ENCODE measurements around the gene ZC3H12A.

ZC3H12A gene

DNA sequence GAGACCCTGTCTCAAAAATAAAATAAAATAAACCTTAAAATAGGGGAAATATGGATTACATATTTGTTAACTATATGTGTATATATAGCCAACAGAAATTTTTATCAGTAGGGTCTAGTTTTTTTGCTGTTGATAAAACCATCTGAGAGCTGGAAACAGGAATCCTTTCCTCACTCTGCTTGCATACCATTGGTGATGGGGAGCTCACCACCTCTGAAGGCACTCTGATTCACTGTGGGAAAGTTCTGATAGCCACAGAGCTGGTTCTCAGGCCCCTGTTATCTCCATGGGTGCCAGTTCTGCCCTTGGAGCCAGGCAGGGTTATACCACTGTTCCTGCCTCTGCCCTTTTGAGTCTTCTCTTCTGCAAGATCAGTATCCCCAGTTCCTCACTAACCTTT, 17.8 kb upstream of the ZC3H12A start:
- DNase-seq: no peak

- peak in 1 of 2 donors; percentile 29 for DNase-seq
These were observed 15.8 kb upstream of the ZC3H12A start for GRCh38 chr1:37458551-37458950.

- no peak for DNase-seq
These were observed 12.5 kb upstream of the ZC3H12A start for GRCh38 chr1:37461698-37462436.

DNA sequence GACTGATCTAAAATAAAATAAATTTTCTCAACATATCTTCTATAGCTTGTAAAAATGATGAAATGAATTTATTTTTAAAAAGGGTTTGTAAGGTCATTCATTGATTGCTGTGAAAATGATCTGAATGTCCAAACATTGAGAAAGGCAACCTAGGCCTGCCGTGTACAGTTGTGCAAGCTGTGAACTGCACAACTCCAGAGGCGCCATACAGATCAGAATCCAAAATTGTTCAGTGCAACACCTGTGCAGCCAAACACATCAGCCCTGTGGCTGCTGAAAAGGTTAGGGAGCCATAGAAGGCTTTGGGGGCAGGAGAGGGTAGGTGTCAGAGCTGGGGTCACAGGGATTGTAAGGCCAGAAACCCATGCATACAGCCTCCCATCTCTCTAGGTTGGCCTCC, 9.9 kb upstream of the ZC3H12A start:
- no peak for DNase-seq

DNA sequence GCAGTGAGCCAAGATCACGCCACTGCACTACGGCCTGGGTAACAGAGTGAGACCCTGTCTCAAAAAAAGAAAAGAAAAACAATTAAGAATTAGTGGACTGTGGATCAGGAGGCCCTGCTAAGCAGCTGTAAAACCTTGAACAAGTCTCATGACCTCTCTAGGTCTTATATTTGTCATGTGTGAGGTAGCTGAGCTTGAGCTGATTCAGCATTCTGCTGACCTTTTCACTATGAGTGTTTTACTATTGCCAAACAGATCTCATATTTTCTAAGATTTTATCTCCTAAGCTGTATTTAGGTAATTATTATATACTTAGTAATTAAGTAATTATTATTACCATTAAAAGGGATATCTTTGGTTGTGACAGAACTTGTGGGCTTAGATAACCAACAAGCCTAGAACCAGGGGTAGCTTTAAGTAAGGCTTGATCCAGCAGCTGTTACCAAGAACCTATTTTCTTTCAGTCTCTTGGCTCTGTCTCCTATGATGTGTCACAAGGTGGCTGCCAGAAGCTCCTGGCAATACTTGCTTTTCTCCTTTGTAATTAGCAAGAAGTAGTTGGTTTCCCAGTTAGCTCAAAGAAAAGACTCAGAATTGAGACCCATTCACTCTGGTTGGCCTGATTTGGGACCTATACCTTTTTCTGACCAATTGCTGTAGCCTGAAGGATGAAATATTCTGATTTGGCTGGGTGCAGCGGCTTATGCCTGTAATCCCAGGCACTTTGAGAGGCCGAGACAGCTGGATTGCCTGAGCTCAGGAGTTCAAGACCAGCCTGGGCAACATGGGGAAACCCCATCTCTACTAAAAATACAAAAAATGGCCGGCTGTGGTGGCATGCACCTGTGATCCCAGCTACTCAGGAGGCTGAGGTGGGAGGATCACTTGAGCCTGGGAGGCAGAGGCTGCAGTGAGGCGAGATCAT, 8.5 kb upstream of the ZC3H12A start:
- no peak for DNase-seq

DNA sequence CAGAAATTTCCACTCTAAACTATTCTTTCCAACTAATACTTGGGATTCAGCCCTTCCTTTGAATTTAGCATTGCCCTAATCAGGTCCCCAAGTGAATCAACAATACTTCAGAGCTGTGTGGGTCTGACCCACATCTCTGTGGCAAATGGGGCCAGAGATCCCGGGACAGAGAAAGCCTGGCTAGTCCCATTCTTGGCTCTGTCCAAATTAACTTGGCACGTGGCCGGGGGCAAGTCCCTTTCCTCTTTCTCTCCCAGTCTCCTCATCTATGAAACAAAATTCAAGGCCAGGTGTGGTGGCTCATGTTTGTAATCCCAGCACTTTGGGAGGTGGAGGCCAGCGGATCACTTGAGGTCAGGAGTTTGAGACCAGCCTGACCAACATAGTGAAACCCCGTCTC, 6.3 kb upstream of the ZC3H12A start:
- no peak for DNase-seq

GRCh38 chr1:37469386-37469785, 5.0 kb upstream of the ZC3H12A start:
- no peak for DNase-seq

DNA sequence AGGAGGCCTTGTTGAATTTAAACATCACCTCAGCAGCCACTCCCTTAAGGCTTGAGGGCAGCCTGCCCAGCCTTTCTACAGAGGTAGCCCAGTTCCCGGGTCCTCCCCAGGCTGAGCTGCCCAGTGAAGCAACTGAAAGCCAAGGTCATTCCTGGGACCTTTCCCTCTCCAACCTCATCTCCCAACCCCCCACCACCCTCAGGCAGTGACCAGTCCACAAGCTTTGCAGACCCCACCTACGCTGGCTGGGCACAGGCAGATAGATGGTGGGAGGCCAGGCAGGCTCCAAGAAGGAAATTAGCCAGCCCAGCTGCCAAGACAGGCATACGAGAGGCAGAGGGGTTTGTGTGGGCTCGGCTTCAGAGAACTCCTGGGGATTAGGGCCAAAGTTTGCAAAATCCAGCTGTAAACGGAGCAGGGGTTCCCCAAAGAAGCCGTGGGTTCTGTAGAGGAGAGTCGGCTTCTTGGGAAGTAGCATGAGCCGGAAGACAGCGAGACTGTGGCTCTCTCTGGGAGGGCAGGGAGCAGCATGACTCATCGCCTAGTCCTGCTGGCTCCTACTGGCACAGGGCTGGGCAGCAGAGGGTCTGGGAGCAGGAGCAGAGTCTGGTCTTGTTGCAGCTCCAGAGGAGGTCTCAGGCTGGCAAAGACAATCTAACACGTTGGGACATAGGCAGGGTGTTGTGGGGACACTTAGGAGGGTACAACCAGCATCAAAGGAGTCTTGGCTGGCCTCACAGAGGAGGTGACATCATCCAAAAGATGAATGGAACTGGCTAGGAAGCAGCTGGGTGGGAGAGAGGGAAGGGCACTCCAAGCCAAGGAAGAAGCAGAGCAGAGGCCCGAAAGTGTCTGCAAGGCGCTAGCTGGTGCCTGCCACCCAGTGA, 2.8 kb upstream of the ZC3H12A start:
- DNase-seq: peak in 1 of 2 donors; percentile 34

DNA sequence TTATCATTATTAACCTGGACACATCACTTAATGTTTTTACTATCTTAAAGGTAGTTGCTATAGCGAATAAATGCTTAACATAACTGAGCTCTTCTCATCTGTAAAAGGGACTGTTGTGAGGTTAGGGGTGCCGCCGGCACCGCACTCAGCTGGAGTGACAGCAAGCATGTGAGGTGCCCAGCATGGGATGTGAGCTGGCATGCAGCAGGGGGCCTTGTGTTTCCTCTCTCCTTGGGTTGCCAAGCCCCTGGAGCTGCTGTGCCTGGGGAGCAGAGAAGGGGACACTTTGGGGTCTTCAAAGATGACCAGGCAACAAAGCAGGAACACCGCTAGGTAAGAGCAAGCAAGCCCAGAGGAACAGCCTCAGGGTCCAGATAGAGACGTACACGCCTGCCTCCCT, 2.1 kb upstream of the ZC3H12A start:
- DNase-seq: no peak

DNA sequence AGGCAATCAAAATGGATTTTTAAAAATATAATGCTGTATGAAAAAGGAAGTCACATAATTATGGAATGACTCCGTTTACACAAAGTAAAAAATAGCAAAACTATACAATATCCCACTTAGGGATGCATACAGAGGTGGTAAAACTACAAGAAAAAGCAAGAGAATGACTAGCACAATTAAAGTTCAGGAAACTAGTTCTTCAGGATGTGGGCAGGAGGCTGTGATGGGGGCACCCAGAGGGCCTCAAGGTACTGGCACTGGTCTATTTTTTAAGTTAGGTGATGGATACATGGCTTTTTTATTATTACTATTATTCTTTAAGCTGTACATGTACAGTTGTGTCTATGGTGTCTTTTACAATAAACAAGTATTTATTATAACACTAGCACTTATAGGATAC, 1.4 kb upstream of the ZC3H12A start:
- peak in 1 of 2 donors; percentile 26 for DNase-seq

- peak; percentile 60 to 67 for DNase-seq
These were observed 842 bp upstream of the ZC3H12A start for GRCh38 chr1:37473431-37474045.

GRCh38 chr1:37474697-37475379, 458 bp downstream of the ZC3H12A start:
- DNase-seq: peak in 1 of 2 donors; percentile 20

DNA sequence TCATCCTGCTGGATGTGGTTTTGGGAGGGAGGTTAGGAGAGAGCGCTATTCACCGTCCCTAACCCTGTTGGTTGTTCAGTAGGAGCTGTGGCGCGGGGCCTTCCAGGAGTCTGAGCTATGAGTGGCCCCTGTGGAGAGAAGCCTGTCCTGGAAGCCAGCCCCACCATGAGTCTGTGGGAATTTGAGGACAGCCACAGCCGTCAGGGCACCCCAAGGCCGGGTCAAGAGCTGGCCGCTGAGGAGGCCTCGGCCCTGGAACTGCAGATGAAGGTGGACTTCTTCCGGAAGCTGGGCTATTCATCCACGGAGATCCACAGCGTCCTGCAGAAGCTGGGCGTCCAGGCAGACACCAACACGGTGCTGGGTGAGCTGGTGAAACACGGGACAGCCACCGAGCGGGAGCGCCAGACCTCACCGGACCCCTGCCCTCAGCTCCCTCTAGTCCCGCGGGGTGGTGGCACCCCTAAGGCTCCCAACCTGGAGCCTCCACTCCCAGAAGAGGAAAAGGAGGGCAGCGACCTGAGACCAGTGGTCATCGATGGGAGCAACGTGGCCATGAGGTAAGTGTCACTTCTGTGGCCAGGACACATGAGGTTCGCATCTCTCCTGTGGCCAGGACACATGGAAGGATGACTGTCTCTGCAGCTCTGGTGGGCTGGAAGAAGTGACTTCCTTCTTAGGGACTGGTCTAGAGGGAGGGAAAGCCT, 1.2 kb downstream of the ZC3H12A start:
- peak; percentile 13 to 32 for DNase-seq

- peak in 1 of 2 donors; percentile 20 for DNase-seq
These were observed 1.7 kb downstream of the ZC3H12A start for GRCh38 chr1:37476087-37476452.

DNA sequence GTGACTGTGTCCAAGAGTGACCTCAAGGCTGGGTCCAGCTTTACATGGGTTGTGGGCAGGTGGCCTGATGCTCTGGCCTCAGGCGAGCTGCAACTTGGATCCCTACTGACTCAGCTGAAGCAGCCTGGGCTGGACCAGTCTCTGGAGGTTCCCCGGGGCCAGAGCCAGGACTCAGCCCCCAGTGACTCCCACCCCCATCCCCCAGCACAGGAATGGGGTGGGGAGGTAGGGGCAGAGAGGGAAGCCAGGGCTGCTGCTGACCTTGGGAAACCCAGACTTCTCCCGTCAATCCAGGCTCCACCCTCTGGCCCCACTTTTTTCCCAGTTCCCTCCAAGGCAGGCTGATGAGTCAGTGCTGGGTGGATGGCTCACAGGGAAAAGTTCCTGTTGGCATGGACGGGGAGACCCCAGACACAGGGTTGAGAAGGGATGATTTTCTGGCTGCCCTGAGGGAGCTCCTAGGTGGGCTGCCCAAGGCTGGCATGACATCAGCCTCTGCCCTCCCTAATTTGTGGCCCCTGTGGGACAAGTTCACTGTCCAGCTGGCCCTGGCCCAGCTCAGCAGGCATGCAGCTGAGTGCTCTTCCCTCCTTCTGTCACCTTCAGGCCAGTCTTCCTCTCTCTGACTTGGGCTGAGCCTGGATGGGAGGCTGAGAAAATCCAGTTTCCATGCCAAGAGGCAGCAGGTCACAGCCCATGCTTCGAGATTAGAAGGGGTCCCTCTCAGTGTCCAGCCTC, 2.2 kb downstream of the ZC3H12A start:
- DNase-seq: peak in 1 of 2 donors; percentile 14

DNA sequence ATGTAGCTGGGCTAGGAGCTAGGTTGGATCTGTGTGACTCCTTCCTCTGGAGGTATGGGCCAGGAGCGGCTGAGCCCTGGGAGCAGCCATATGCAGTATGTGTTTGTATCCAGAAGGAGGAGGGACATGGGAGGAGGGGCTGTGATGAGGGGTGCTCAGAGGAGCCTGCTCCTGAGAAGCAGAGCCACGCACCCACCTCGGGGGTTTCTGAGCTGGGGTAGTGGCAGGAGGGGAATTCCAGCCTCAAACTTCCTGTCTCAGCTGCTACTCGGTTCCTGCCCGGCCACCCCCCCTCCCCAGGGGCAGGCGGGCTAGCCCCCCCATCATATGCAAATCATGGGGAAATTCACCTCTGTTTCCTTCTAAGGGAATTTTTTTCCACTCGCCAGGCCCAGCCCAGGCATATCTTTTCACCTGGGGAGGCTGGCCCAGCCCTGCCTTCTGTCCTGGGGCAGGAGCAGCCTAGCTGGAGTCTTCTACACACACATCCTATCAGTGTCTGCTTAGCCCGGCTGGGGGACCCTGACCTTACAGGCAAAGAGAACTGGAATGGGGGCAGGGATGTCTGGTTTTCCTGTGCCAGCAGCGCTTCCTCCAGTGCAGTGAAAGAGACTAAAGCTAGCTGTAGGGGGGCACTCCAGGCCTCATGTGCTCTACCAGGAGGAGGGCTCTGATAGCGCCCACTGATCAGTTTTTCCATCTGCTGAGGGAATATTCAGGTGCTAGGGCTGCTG, 3.0 kb downstream of the ZC3H12A start:
- peak; percentile 91 to 92 for DNase-seq

DNA sequence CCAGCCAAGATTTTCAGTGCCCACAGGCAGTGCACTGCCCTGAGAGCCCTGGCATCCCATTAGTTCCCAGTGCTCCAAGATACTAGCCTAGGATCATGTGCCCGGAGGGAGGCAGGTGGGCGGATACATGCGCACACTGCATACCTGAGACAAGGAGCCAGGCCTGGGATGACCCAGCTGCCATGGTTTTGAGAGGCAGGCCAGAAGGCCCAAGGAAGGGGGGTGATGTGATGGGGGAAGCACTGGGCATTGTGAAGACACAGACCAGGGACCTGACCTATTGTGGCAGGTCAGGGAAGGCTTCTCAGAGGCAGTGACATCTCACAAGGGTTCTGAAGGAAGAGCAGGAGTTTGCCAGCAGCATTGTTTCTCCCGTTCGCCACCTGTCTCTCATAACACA, 3.6 kb downstream of the ZC3H12A start:
- peak; percentile 6 to 18 for DNase-seq

DNA sequence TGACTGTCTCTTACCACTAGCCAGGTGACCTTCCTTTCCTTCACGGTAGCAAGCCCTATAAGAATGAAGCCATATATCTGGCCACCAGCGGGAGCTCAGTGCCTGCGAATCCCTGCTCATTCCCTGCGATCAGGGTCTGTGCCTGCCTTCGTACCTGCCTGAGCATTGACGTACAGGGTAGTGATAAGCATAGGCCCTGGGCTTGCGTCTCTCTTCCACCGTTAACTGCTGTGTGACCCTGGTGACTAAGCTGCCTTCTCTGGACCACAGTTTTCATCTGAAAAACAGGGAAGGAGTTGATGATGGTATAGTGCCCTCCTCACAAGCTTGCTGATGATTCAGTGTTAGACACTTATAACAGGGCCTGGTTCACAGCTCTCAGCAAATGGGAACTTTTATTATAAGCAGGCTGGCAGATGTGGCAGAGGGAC, 4.1 kb downstream of the ZC3H12A start:
- DNase-seq: peak; percentile 53 to 55

- peak; percentile 63 to 75 for DNase-seq
These were observed 4.5 kb downstream of the ZC3H12A start for GRCh38 chr1:37478890-37479254.
